HG03521 (cell line): ENCODE results near the gene IQCM.
A peak's percentile ranks its signal among the peaks of the same experiment; 100 is the strongest.
"Not testable (repeated sequence)": the region's sequence is repeated elsewhere in the genome, so short reads cannot be mapped to it uniquely, and the experiment has no call there.

Source experiments
- ATAC-seq: cut with Tn5 transposase; IDR thresholded peaks from one replicate; pipeline ENCODE4 v1.9.1; 2021; ENCODE audit warnings: mild to moderate bottlenecking, moderate library complexity; ENCODE audit not compliant: unreplicated experiment

IQCM gene

GRCh38 chr4:149595500-149595899, 220.1 kb downstream of the IQCM start:
- no peak for ATAC-seq

GRCh38 chr4:149589826-149590225, 225.8 kb downstream of the IQCM start:
- no peak for ATAC-seq

GRCh38 chr4:149584722-149585121, 230.9 kb downstream of the IQCM start:
- no peak for ATAC-seq

DNA sequence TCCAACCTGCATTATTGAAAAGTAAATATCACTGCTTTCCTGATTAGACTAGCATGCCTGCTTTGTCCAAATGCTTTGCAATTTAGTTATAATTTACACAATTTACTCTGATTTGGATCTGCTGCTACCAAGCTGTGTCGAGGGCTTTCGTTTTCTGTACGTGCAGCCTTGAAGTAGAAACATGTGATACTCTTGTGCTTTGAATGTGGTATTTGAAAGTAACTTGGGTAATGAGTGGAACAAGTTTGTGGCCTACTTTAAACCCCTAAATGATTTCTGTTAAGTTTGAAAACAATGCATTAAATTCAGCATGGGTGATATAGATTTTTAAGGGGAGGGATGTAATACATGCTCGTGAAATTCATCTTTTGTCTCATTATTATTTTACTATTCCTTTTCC, 240.7 kb downstream of the IQCM start:
- peak; percentile 53 for ATAC-seq

- no peak for ATAC-seq
Measured at GRCh38 chr4:149572716-149573115, 242.9 kb downstream of the IQCM start.

- ATAC-seq: no peak
Measured at GRCh38 chr4:149555799-149556198, 259.8 kb downstream of the IQCM start.

DNA sequence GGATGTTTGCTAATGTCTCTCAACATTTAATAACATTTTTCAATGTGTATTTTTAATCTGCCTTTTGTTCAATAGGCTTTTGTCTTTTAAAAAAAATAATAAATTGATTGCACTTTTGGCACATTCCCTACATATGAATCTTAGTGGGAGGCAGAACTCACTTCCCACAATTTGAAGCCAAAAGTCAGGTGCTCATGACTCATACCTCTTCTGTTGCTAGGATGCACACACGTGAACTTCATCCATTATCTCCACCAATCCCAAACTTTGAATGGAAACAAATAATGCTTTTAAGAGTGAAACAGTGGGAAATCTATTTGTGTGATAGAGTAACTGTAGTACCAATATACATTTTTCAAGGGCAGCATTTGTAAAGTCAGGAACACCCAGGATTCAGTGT, 260.5 kb downstream of the IQCM start:
- ATAC-seq: no peak

DNA sequence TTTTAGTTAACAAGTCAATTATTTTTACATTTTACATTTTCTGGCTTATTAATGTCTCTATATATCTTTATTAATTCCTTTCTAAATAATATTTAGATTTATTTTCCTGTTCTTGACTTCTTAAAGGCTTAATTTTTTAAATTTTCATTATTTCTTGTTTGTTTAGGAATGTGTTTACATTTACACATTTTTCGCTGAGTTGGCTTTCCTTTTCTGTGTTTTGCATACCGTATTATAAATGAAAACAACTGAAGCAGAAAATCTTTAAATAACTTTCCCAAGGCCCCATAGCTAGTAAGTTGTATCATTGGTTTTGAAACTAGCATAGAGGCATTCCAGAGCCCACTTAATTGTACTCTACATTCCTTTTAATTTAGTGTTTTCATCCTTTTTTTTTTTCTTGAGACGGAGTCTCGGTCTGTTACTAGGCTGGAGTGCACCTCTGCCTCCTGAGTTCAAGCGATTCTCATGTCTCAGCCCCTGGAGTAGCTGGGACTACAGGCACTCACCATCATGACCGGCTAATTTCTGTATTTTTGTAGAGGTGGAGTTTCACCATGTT, 261.6 kb downstream of the IQCM start:
- ATAC-seq: no peak

DNA sequence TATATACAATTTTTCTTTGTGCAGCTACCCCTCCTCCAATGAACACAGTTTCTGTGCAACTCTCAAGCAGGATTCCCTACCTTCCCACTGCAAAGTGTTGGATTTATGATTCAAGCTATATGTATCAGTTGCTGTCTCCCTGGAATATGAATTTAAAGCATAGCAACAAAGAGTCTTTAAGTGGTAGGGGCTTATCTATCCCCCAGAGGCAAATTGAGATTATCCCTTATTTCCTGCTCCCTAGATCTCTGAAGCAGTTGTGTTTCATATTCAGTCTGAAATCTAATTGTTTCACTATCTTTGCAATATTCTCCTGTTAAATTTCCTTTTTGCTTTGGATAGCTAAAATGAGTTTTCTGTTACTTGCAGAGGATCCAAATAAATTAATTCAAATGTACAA, 263.0 kb downstream of the IQCM start:
- ATAC-seq: no peak

GRCh38 chr4:149549911-149550310, 265.7 kb downstream of the IQCM start:
- ATAC-seq: no peak

- no peak for ATAC-seq
Measured at GRCh38 chr4:149534779-149535178, 280.9 kb downstream of the IQCM start.

DNA sequence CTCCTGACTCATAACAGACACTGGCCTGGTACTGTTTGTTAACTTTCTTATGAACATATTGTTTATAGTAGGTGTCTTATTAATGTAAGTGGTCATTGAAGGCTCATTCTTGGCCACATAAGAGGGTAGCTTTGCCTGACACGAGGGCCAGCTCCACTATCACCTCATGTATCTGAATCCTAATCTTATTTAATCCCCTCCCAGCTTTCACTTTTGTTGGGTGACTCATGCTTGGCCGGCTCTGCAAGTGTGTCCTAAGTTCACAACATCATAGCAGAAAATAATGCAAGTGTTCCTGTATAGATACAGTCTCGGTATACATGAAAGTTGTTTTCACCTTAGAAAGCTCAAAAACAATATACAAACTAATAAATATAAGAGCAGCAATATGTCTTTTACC, 283.8 kb downstream of the IQCM start:
- ATAC-seq: no peak

- no peak for ATAC-seq
Measured at GRCh38 chr4:149523039-149523438, 292.6 kb downstream of the IQCM start.

- no peak for ATAC-seq
Measured at GRCh38 chr4:149521611-149522425, 293.8 kb downstream of the IQCM start.

GRCh38 chr4:149518471-149518870, 297.2 kb downstream of the IQCM start:
- no peak for ATAC-seq

DNA sequence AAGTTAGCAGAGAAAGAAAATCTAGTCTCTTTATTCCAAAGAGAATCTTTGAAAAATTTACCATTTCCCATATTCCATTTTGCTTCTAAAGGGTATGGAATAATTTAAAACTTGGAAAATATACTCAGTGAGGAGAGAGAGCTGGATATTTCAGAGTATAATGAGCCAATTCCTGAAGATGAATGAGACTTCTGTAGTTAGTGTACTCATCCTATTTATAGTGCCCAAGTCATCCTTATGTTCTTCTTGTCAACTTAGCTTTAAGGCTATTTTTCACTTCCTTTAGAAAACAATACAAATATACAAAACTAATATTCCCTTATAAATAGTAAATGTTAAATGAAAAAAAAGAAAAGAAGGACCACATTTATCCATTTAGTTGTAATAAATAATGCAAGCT, 302.6 kb downstream of the IQCM start:
- no peak for ATAC-seq

GRCh38 chr4:149512501-149512900, 303.1 kb downstream of the IQCM start:
- no peak for ATAC-seq

- no peak for ATAC-seq
Measured at GRCh38 chr4:149511558-149512298, 303.9 kb downstream of the IQCM start.

DNA sequence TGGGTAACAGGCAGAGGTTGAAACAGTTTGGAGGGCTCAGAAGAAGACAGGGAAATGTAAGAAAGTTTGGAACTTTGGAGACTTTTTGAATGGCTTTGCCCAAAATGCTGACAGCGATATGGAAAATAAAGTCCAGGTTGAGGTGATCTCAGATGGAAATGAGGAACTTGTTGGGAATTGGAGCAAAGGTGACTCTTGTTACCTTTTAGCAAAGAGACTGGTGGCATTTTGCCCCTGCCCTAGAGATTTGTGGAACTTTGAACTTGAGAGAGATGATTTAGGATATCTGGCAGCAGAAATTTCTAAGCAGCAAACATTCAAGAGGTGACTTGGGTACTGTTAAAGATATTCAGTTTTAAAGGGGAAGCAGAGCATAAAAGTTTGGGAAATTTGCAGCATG, 308.3 kb downstream of the IQCM start:
- not testable (repeated sequence) for ATAC-seq

- ATAC-seq: no peak
Measured at GRCh38 chr4:149500806-149501205, 314.8 kb downstream of the IQCM start.

DNA sequence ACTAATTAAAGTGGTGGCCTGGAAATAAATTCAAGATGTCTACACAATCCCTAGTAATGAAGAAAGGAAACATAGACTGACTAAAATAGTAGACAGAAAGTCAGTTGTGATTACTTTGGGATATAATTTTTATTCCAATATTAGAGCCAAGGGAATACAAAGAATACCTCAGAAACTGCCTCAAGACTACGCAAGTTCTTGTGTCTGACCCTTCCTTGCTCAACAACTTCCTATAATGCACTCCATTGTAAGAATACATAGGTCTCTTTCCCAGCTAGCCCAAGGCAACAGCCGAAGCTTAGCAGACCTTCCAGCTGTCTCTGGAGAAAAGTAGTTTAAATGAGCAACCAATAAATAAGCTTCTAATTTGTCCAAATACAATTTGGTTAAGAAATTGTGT, 315.9 kb downstream of the IQCM start:
- ATAC-seq: no peak

DNA sequence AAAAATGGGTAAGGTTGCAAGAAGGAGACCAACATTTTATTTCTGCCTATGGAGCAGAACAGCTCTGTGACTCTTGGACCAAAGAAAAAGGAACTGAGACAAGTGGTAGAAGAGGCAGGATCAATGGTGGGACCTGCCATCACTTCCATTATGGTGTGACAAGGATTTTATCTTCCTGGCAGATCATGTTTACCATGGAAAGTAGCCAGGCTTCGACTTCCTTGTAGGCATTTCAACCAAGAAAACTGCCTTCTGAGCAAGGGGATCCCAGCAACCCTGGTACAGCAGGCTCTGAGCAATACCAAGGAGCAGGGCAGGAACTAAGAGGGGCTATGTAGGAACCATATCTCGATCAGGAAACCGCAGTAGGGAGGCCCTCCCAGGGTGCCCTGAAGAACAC, 317.4 kb downstream of the IQCM start:
- ATAC-seq: no peak
